ENCODE measurements around the gene RAF1.
"Not testable (repeated sequence)": the region's sequence is repeated elsewhere in the genome, so short reads cannot be mapped to it uniquely, and the experiment has no call there.

RAF1 gene

DNA sequence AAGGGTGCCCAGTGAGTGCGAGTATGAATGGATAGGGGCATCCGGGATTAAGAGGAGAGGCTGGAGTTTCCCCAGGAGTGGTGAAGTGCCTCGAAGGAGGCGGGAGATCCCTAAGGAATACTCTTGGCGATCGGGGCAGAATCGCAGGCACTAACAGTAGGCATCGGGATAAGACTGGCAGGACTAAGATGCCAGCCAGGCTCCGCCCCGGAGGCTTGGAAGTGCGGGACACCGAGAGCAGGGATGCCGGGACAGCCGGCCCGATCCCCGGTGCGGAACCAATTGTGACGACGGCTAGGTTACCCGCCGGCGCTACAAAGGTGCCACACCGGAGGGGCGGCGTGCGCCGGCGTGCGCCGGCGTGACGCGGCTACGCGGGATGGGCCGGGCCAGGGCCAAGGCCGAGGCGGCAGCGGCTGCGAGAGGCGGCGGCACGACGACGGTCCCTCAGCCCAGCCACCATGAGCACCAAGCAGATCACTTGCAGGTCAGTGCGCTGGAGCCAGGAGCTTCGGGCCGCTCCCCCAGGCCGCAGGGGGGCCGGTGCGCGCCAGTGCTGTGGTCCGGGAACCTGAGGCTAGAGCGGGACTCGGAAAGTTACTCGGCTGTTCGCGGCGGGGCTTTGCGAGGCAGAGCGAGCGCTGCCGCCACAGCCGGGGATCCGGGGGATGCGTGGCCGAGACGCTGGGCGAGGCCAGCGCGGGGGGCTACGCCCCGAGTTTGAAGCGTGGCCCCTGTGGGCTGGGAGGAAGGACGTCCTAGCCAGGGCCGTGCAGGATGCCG, 107.0 kb downstream of the RAF1 start, which contains the start of gene MKRN2:
Gene MKRN2, plus strand, starts transcription at position 398 of the 783 bp plus-strand sequence. Its CDS starts 64 bp downstream, at position 462.
- DNase-seq = no peak

DNA sequence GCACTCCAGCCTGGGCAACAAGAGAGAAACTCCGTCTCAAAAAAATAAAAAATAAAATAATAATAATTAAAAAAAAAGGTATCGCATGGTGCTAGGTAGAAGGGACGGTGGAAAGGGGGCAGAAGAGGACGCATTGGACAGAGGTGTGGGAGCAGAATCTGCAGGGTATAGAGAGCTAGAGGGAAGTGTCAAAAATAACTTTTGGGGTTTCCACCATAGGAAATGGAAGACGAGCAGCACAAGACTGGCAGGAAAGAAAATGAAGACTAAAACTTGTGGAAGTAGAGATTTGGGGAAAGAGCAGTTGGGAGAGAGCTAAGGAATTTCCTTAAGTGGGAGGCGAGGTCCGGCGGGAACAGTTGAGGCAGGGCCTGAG, 107.6 kb downstream of the RAF1 start:
- no peak for DNase-seq

DNA sequence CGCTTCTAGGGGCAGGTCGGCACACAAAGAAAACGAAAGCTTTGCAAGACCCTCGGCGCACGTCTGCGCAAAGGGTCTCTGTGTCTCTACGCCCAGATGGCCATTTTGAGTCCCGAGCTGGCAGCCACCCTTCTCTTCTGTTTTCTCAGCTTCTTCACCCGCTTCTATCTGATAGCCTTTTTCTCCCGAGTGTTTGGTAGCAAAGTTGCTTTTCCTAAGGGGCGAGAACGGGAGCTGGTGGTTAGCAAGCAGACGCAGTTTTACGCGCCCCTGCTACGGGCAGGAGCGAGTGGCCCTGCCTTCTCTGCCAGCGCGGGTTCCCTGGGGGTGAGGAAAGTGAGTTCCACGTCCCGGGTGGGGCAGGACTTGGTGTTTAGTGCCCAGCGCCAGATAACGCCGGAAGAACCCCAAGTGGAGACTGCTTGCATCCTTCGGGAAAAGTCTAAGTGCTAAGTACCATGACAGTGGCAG, 110.0 kb downstream of the RAF1 start:
- no peak for DNase-seq

DNA sequence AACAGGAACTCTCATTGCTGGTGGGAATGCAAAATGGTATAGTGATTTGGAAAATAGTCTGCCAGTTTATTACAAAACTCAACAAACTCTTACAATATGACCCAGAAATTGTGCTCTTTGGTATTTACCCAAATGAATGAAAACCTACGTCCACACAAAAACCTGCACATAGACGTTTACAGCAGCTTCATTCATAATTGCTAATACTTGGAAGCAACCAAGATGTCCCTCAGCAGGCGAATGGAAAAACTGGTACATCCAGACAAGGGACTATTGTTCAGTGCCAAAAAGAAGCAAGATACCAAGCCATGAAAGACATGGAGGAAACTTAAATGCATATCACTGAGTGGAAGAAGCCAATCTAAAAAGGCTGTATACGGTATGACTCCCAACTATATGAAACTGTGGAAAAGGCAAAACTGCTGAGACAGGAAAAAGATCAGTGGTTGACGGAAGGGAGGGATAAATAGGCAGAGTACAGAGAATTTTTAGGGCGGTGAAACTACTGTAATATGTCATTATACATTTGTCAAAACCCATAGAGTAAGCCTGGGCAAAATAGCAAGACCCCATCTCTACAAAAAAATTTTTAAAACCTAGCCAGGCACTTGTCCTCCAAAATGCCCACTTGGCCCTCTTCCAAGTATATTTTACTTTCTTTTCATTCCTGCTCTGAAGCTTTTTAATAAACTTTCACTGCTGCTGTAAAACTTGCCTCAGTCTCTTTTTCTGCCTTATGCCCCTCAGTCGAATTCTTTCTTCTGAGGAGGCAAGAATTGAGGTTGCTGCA, 113.8 kb downstream of the RAF1 start:
- no peak for DNase-seq

DNA sequence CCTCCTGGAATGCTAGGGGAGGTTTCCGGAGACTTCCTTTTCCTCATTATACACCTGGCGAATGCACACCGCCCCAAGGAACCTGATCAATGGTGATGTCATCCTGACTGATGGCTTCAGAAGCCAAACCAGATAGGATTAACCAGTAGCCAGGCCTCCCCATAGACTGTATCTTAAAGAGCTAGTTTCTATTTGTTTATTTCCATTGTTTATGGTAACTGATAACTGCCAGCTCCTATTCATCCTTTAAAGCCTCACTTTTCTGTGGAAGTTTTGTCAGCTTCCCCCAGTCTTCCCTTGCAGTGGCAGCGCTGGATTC, 118.5 kb downstream of the RAF1 start, which contains the start of gene MKRN2OS:
Gene MKRN2OS, minus strand, starts transcription at position 27 of the 319 bp plus-strand sequence. CDS start 35 bp downstream, outside the sequence.
- DNase-seq = no peak

DNA sequence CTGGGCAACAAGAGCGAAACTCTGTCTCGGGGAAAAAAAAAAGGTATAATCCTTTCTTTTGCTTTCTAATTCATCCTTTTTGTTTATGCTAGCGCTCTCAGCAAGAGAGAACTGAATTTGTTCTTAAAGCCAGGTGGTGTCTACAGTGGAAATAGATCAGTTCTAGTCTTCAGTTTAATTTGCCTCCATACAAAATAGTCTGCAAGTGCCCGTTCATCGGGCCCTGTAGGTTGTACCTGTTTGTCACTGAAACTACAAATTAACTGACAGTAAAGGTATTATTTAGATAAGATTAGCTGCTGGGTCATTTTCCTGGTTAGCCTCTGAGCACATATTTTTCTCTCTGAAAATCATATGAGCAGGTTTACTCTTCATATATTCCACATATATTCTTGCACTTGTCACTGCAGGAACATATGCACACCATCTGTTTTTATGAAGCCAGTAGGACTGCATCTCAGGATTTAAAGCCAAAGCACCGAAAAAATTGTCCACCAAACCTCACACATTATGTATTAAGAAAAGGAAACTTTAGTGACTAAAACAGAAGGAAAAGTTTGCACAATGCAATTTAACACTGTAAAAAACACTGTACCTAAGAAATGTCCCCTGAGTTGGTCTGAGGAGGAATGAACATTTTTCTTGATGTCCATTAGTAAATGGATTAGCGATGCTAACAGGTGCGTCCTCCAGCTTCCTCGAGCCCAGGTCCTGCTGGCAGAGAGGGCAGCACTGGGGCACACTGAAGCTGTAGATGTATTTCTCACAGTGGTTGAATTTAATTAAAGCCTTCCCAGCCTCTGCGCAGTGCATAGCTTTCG, 119.1 kb downstream of the RAF1 start:
- no peak for DNase-seq

DNA sequence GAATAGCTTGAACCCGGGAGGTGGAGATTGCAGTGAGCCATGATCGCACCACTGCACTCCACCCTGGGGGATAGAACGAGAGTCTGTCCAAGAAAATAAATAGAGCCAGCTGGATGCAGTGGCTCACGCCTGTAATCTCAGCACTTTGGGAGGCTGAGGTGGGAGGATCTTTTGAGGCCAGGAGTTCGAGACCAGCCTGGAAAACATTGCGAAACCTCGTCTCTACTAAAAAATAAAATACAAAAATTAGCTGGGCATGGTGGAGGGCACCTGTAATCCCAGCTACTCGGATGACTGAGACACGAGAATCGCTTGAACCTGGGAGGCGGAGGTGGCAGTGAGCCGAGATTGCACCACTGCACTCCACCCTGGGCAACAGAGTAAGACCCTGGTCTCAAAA, 120.4 kb downstream of the RAF1 start:
- DNase-seq = not testable (repeated sequence)

DNA sequence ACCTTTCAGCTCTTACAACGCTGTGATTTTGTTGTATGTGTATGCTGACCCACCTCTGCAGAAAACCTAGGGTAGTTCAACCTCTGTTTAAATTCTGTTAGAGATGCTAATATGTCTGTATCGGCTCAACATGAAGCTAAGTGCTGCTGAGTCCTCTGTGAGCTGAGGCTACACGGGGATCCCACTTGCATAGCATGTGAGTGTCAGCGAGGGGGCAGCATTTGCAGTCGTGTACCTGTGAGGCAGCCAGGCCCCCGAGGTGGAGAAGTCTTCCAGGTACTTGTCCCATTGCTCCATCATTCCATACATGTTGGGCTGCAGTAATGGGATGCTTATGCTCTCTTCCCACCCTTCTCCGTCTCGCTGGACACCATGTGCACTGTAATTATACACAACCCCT, 122.3 kb downstream of the RAF1 start:
- no peak for DNase-seq

DNA sequence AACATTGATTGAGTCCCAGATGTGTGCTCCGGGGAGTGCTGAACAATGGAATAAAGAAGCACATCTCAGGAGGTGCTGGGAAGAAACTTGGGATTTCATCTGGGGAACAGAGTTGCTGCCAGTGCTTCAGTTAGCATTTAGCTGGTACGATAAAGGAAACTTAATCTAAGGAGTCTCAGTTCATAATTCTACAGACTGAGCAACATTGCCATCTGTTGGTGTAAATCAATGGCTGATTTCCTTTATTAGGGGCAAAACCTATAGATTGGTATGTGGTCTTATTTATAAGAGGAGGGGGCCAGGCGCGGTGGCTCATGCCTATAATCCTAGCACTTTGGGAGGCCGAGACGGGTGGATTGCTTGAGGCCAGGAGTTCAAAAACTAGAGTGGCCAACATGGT, 127.5 kb downstream of the RAF1 start:
- no peak for DNase-seq

Data from NCI-H1436 treated with DMSO at 0.1 percent for 48 hours (cell line).